GM21367 (cell line): ENCODE data around the gene F7.
"Not testable (repeated sequence)": the region's sequence is repeated elsewhere in the genome, so short reads cannot be mapped to it uniquely, and the experiment has no call there.

Experiments
- ATAC-seq: cut with Tn5 transposase; IDR thresholded peaks from one replicate; pipeline ENCODE4 v1.9.1; 2021; ENCODE audit not compliant: unreplicated experiment

F7 gene

GRCh38 chr13:113070855-113071254, 34.7 kb upstream of the F7 start:
- no peak for ATAC-seq

- no peak for ATAC-seq
Observed at GRCh38 chr13:113072376-113072775, 33.2 kb upstream of the F7 start.

GRCh38 chr13:113073942-113074341, 31.6 kb upstream of the F7 start:
- no peak for ATAC-seq

- no peak for ATAC-seq
Observed at GRCh38 chr13:113074401-113074800, 31.2 kb upstream of the F7 start.

GRCh38 chr13:113074876-113075275, 30.7 kb upstream of the F7 start:
- no peak for ATAC-seq

GRCh38 chr13:113075711-113076110, 29.9 kb upstream of the F7 start:
- no peak for ATAC-seq

GRCh38 chr13:113076681-113077401, 28.8 kb upstream of the F7 start:
- ATAC-seq = no peak

- no peak for ATAC-seq
Observed at GRCh38 chr13:113077566-113077952, 28.0 kb upstream of the F7 start.

GRCh38 chr13:113077953-113078901, 27.4 kb upstream of the F7 start:
- ATAC-seq = no peak

- no peak for ATAC-seq
Observed at GRCh38 chr13:113078902-113079780, 26.4 kb upstream of the F7 start.

GRCh38 chr13:113079781-113080080, 25.9 kb upstream of the F7 start:
- not testable (repeated sequence) for ATAC-seq

- no peak for ATAC-seq
Observed at GRCh38 chr13:113080361-113080831, 25.2 kb upstream of the F7 start.

GRCh38 chr13:113080901-113081521, 24.6 kb upstream of the F7 start:
- ATAC-seq = no peak

GRCh38 chr13:113082198-113083021, 23.2 kb upstream of the F7 start:
- ATAC-seq = no peak

GRCh38 chr13:113083022-113083373, 22.6 kb upstream of the F7 start:
- no peak for ATAC-seq

- no peak for ATAC-seq
Observed at GRCh38 chr13:113083402-113084061, 22.1 kb upstream of the F7 start.

GRCh38 chr13:113084094-113084942, 21.3 kb upstream of the F7 start:
- no peak for ATAC-seq

- ATAC-seq = no peak
Observed at GRCh38 chr13:113084943-113085540, 20.5 kb upstream of the F7 start.
